Peyer's patch (tissue), 4 donors: ENCODE data around the gene CORO2A.

Source experiments
- POLR2A ChIP-seq, 2 donors: fragments of 450-650 bp; IDR thresholded peaks; one replicate each; pipeline ENCODE4 v1.5.1; 2017; ENCODE audit warnings: antibody characterized with exemption in 2 of 2, mild to moderate bottlenecking in 2 of 2, moderate library complexity in 2 of 2
- TF ChIP-seq, protein P1 (sequence below), 6 experiments: fragments of 450-650 bp in 4 of 6; fragments of 200-600 bp in 2 of 6; sonication (generic) in 1 of 6; IDR thresholded peaks; one replicate each; pipeline ENCODE4 v1.5.1; 2017 to 2019; ENCODE audit warnings: antibody characterized with exemption in 6 of 6, mild to moderate bottlenecking in 3 of 6, moderate library complexity in 1 of 6

DNA sequence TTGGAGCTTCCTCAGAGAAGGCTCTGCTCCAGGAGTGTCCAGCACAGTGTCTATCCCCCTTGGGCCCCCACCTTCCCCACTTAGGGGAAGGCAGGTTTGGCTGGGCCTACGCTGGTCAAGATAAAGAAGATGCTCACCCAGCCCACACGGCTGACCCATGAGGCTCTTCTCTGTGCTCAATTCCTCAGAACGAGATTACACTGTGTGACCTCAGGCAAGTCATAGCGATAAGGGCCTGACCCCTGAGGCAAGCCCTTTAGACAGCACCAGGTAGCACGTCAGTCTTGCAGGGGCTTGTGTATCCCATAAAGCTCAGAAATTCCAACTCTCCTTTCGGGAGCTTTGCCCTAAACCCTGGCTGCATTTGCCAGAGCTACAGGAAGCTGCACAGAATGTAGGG lies 32.6 kb downstream of the CORO2A start:
- TF ChIP-seq, protein P1, sequence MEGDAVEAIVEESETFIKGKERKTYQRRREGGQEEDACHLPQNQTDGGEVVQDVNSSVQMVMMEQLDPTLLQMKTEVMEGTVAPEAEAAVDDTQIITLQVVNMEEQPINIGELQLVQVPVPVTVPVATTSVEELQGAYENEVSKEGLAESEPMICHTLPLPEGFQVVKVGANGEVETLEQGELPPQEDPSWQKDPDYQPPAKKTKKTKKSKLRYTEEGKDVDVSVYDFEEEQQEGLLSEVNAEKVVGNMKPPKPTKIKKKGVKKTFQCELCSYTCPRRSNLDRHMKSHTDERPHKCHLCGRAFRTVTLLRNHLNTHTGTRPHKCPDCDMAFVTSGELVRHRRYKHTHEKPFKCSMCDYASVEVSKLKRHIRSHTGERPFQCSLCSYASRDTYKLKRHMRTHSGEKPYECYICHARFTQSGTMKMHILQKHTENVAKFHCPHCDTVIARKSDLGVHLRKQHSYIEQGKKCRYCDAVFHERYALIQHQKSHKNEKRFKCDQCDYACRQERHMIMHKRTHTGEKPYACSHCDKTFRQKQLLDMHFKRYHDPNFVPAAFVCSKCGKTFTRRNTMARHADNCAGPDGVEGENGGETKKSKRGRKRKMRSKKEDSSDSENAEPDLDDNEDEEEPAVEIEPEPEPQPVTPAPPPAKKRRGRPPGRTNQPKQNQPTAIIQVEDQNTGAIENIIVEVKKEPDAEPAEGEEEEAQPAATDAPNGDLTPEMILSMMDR (IDR thresholded peaks at IDR 0.05): no peak
- TF ChIP-seq POLR2A (IDR thresholded peaks at IDR 0.05): no peak
